NCI-H1436 (cell line): ENCODE measurements around the gene CGB8.
A peak's percentile ranks its signal among the peaks of the same experiment; 100 is the strongest.

Experiments used
- DNase-seq: peaks from one replicate; lab custom pipeline; 2025; lab: John Stamatoyannopoulos, UW

Gene CGB8

GRCh38 chr19:49006905-49007304 is 42.0 kb downstream of the CGB8 start:
- no peak for DNase-seq

GRCh38 chr19:49004964-49005614 is 43.8 kb downstream of the CGB8 start:
- DNase-seq = no peak

- no peak for DNase-seq
Observed at GRCh38 chr19:49004133-49004532, 44.8 kb downstream of the CGB8 start.

- no peak for DNase-seq
Observed at GRCh38 chr19:48999481-49000325, 49.2 kb downstream of the CGB8 start.

- peak; percentile 41 for DNase-seq
Observed at GRCh38 chr19:48997972-48998371, 50.9 kb downstream of the CGB8 start.
